HCT116 (cell line): ENCODE results near the gene HEXD. TPM values are rescaled to one million over a fixed set of nuclear protein-coding genes. Genes with fewer than 3 reads are reported as not detected.

Experiments used
- ATAC-seq: fragments of 200-7000 bp; cut with Tn5 transposase; 2 replicates; pipeline ENCODE4 v1.9.1; 2020; ENCODE audit warnings: mild to moderate bottlenecking, moderate library complexity
- BruUV-seq: library from RNA; stranded (reverse); fragments of 400-500 nt; replicated peaks from 2 replicates; lab custom pipeline; 2021; lab: Mats Ljungman, UMichigan
- CTCF ChIA-PET: fragments of 300-600 bp; sonication (Branson Sonifier 250); formaldehyde crosslinking; loops from one replicate; lab custom pipeline; 2021; ENCODE audit warnings: antibody characterized with exemption; lab: Charles Lee
- POLR2A ChIA-PET: fragments of 300-600, 350-600 bp; sonication (Branson Sonifier 250); formaldehyde crosslinking; loops from one replicate; lab custom pipeline; 2021; ENCODE audit warnings: antibody characterized with exemption; lab: Charles Lee
- RAD21 ChIA-PET, 2 experiments: fragments of 300-600 bp; sonication (Branson Sonifier 250); formaldehyde crosslinking; loops; one replicate each; lab custom pipeline; 2023; ENCODE audit warnings: low total read pairs in 2 of 2; ENCODE audit not compliant: uncharacterized antibody in 2 of 2, unreplicated experiment in 2 of 2, low non-redundant PET in 1 of 2; lab: Charles Lee
- DNase-seq: peaks from one replicate; pipeline ENCODE4 v3.0.0-alpha.2; 2010; ENCODE audit warnings: low read depth, low spot score
- H2AFZ ChIP-seq: fragments of 200-600 bp; shearing (Covaris generic), sonication (generic); 2 replicates; pipeline ENCODE4 v1.6.1; 2017; ENCODE audit warnings: low read depth, mixed run types, mixed read lengths, antibody characterized with exemption, low read length; ENCODE audit not compliant: poor library complexity, severe bottlenecking
- H3K27ac ChIP-seq: 2 replicates; pipeline ENCODE4 v1.5.1; 2012; ENCODE audit warnings: low read depth, low read length
- H3K27me3 ChIP-seq: fragments of 200-600 bp; sonication (generic); 2 replicates; pipeline ENCODE4 v1.6.1; 2016; ENCODE audit warnings: mixed run types, low read length, mixed read lengths; ENCODE audit not compliant: insufficient read depth
- H3K36me3 ChIP-seq, 2 experiments: fragments of 200-500 bp in 1 of 2; fragments of 200-600 bp in 1 of 2; sonication (Bioruptor generic) in 1 of 2; sonication (generic) in 1 of 2; 2 replicates each; pipeline versions ENCODE4 v1.5.1 to v1.6.1; 2014 to 2016; ENCODE audit warnings: low read length in 2 of 2, inconsistent platforms in 1 of 2, mixed read lengths in 1 of 2, mixed run types in 1 of 2; ENCODE audit not compliant: insufficient read depth in 2 of 2, control insufficient read depth in 1 of 2
- H3K4me1 ChIP-seq, 2 experiments: fragments of 200-600 bp in 1 of 2; sonication (generic) in 1 of 2; 2 replicates each; pipeline versions ENCODE4 v1.5.1 to v1.6.1; 2012 to 2017; ENCODE audit warnings: low read length in 2 of 2, inconsistent platforms in 1 of 2, mild to moderate bottlenecking in 1 of 2, mixed read lengths in 1 of 2, mixed run types in 1 of 2, moderate library complexity in 1 of 2; ENCODE audit not compliant: insufficient read depth in 2 of 2, control insufficient read depth in 1 of 2
- H3K4me2 ChIP-seq: fragments of 200-600 bp; sonication (generic); 2 replicates; pipeline ENCODE4 v1.6.1; 2017; ENCODE audit warnings: mixed run types, low read length, mixed read lengths
- H3K4me3 ChIP-seq, 2 experiments: fragments of 200-600 bp in 1 of 2; sonication (generic) in 1 of 2; replicated peaks in 1 of 2; 2 replicates each; pipeline ENCODE4 v1.5.1; 2011 to 2016; ENCODE audit warnings: low read length in 2 of 2, control low read depth in 1 of 2, low read depth in 1 of 2, mild to moderate bottlenecking in 1 of 2, mixed read lengths in 1 of 2, mixed run types in 1 of 2
- H3K79me2 ChIP-seq: fragments of 200-600 bp; sonication (generic); 2 replicates; pipeline ENCODE4 v1.6.1; 2017; ENCODE audit warnings: mild to moderate bottlenecking, mixed run types, low read length, moderate library complexity, mixed read lengths; ENCODE audit not compliant: insufficient read depth
- H3K9ac ChIP-seq: fragments of 200-600 bp; sonication (generic); 2 replicates; pipeline ENCODE4 v1.6.1; 2016; ENCODE audit warnings: low read length, mixed read lengths
- H3K9me2 ChIP-seq: fragments of 200-600 bp; sonication (generic), shearing (Covaris generic); 2 replicates; pipeline ENCODE4 v1.6.1; 2017; ENCODE audit warnings: mixed run types, mild to moderate bottlenecking, moderate library complexity; ENCODE audit not compliant: insufficient read depth
- H3K9me3 ChIP-seq, 2 experiments: fragments of 200-500 bp in 1 of 2; fragments of 200-600 bp in 1 of 2; sonication (Bioruptor generic) in 1 of 2; sonication (generic) in 1 of 2; 2 replicates each; pipeline ENCODE4 v1.6.1; 2014 to 2017; ENCODE audit warnings: low read length in 2 of 2, mixed read lengths in 2 of 2, inconsistent platforms in 1 of 2, low read depth in 1 of 2, mild to moderate bottlenecking in 1 of 2, mixed run types in 1 of 2, moderate library complexity in 1 of 2; ENCODE audit not compliant: control insufficient read depth in 1 of 2, insufficient read depth in 1 of 2
- H4K20me1 ChIP-seq: fragments of 200-600 bp; sonication (generic), shearing (Covaris generic); 2 replicates; pipeline ENCODE4 v1.6.1; 2017; ENCODE audit warnings: mixed run types, mild to moderate bottlenecking, moderate library complexity; ENCODE audit not compliant: insufficient read depth
- CBX3 ChIP-seq: IDR thresholded peaks from 2 replicates; pipeline ENCODE4 v1.6.1; 2012; ENCODE audit warnings: low read depth
- CEBPB ChIP-seq: IDR thresholded peaks from 2 replicates; pipeline ENCODE4 v1.6.1; 2012; ENCODE audit warnings: low read depth
- CTCF ChIP-seq, 3 experiments: fragments of 200-600 bp in 1 of 3; sonication (generic) in 1 of 3; IDR thresholded peaks in 2 of 3; conservative IDR thresholded peaks in 1 of 3; 2 replicates each; pipeline ENCODE4 v1.5.1; 2012 to 2017; ENCODE audit warnings: low read depth in 2 of 3, low read length in 2 of 3, antibody characterized with exemption in 1 of 3, borderline replicate concordance in 1 of 3, control low read depth in 1 of 3, mild to moderate bottlenecking in 1 of 3, mixed read lengths in 1 of 3, mixed run types in 1 of 3, moderate library complexity in 1 of 3; ENCODE audit not compliant: insufficient read depth in 1 of 3
- EGR1 ChIP-seq: IDR thresholded peaks from 2 replicates; pipeline ENCODE4 v1.6.1; 2012; ENCODE audit warnings: low read depth
- ELF1 ChIP-seq: IDR thresholded peaks from 2 replicates; pipeline ENCODE4 v1.6.1; 2012; ENCODE audit warnings: low read depth, borderline replicate concordance
- EZH2 ChIP-seq: fragments of 200-600 bp; sonication (generic); IDR thresholded peaks from 2 replicates; pipeline ENCODE4 v1.6.1; 2017; ENCODE audit warnings: antibody characterized with exemption, mixed run types
- FOSL1 ChIP-seq: IDR thresholded peaks from 2 replicates; pipeline ENCODE4 v1.6.1; 2012; ENCODE audit warnings: low read depth
- JUND ChIP-seq: IDR thresholded peaks from 2 replicates; pipeline ENCODE4 v1.6.1; 2012
- MAX ChIP-seq: IDR thresholded peaks from 2 replicates; pipeline ENCODE4 v1.6.1; 2012
- RAD21 ChIP-seq: IDR thresholded peaks from 2 replicates; pipeline ENCODE4 v1.6.1; 2012; ENCODE audit warnings: low read depth, mild to moderate bottlenecking
- REST ChIP-seq: IDR thresholded peaks from 2 replicates; pipeline ENCODE4 v1.6.1; 2012; ENCODE audit warnings: low read depth
- SIN3A ChIP-seq: IDR thresholded peaks from 2 replicates; pipeline ENCODE4 v1.6.1; 2012; ENCODE audit warnings: low read depth
- TCF7L2 ChIP-seq: IDR thresholded peaks from 2 replicates; pipeline ENCODE4 v1.7.0; 2011; ENCODE audit warnings: borderline replicate concordance, inconsistent platforms; ENCODE audit not compliant: insufficient read depth, insufficient read length; ENCODE audit errors: extremely low read depth
- YY1 ChIP-seq: IDR thresholded peaks from 2 replicates; pipeline ENCODE4 v1.6.1; 2011; ENCODE audit warnings: low read length, low read depth, moderate library complexity, mild to moderate bottlenecking; ENCODE audit not compliant: insufficient replicate concordance; ENCODE audit errors: extremely low read depth
- ZFX ChIP-seq: fragments of 450-650 bp; IDR thresholded peaks from 2 replicates; pipeline ENCODE4 v1.6.1; 2017
- intact Hi-C: fragments of 100-400 bp; cut with micrococcal nuclease; formaldehyde crosslinking; loops from 2 replicates; pipeline ENCODE4 v1.10.0; 2022
- total RNA-seq: library from RNA; stranded (reverse); gene quantifications from one replicate; pipeline ENCODE4 v1.2.1, GENCODE V29; 2021; ENCODE audit not compliant: unreplicated experiment

Gene HEXD
- total RNA-seq, 1 experiment from 2014 or later = 45.2 TPM

GRCh38 chr17:82377924-82378740 lies 40.0 kb upstream of the HEXD start:
- Histone ChIP-seq H3K4me2 (no peak overlapping the region), H2AFZ (no peak overlapping the region), H3K9me3 (no peaks in the 10 kb centered on the region), H3K9me2 (no peaks in the 10 kb centered on the region), H4K20me1 (no peaks in the 10 kb centered on the region), H3K27me3 (no peaks in the 10 kb centered on the region), H3K4me3 (no peak overlapping the region), H3K9ac (no peak overlapping the region), H3K27ac (no peak overlapping the region), H3K4me1 (no peaks in the 10 kb centered on the region), H3K36me3 (no peaks in the 10 kb centered on the region), H3K79me2 (no peaks in the 10 kb centered on the region)
- TF ChIP-seq MAX = no peak
- TF ChIP-seq CTCF (IDR thresholded peaks at IDR 0.05 in 2 of 3, conservative IDR thresholded peaks at IDR 0.05 in 1 of 3; ENCODE audit: borderline replicate concordance in 1 of 3, insufficient read depth in 1 of 3, low read depth in 2 of 3, low read length in 2 of 3) = no peak
- no peak for TF ChIP-seq CEBPB
- TF ChIP-seq ELF1 = no peak
- TF ChIP-seq YY1 = no peak
- TF ChIP-seq RAD21 = no peak
- no peak for TF ChIP-seq JUND
- no peak for TF ChIP-seq FOSL1
- no peak for TF ChIP-seq EZH2
- no peak for TF ChIP-seq CBX3
- TF ChIP-seq SIN3A = no peak
- TF ChIP-seq REST = no peak
- no peak for TF ChIP-seq EGR1
- no peak for TF ChIP-seq TCF7L2
- TF ChIP-seq ZFX = no peak
- no peak for DNase-seq
- RAD21 ChIA-PET = no interaction called here
- POLR2A ChIA-PET = no interaction called here
- BruUV-seq = no TSS peak
- ATAC-seq = no peak
- CTCF ChIA-PET = no interaction called here
- intact Hi-C loops = no loop called here
